ENCODE measurements around the gene AIPL1. TPM values are rescaled to one million over a fixed set of nuclear protein-coding genes. Genes with fewer than 3 reads are reported as not detected.

AIPL1 gene
- total RNA-seq, 1 donor from 2014 or later, result not detected

DNA sequence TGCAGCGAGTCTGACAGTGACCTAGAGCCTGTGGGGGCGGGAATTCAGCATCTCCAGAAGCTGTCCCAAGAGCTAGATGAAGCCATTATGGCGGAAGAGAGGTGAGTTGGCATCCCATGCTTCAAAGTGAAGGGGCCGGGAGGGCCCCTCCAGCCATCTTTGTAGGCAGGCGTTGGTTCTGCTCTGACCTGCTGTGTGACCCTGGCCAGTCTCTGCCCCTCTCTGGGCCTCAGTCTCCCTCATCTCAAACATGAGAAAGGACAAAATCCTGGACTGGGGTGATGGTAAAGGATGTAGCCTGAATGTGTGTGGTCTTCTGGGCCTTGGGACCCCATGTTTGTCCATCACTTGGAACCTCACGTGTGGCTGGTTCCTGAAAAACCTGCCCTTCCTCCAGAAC lies 14.4 kb upstream of the AIPL1 start:
- Histone ChIP-seq H3K27me3 (no peaks in the 10 kb centered on the region), H3K36me3 (no peaks in the 10 kb centered on the region), H3K27ac (no peak overlapping the region), H3K4me1 (no peaks in the 10 kb centered on the region), H3K9me3 (no peaks in the 10 kb centered on the region), H3K4me3 (no peak overlapping the region)
- intact Hi-C loops (cut with DNase I), result loop anchor here (10.0 kb wide), 2 partner anchors 565 to 965 kb away; partner anchors contain the start of genes DERL2, MIS12 and RNASEK
- TF ChIP-seq, protein P1, sequence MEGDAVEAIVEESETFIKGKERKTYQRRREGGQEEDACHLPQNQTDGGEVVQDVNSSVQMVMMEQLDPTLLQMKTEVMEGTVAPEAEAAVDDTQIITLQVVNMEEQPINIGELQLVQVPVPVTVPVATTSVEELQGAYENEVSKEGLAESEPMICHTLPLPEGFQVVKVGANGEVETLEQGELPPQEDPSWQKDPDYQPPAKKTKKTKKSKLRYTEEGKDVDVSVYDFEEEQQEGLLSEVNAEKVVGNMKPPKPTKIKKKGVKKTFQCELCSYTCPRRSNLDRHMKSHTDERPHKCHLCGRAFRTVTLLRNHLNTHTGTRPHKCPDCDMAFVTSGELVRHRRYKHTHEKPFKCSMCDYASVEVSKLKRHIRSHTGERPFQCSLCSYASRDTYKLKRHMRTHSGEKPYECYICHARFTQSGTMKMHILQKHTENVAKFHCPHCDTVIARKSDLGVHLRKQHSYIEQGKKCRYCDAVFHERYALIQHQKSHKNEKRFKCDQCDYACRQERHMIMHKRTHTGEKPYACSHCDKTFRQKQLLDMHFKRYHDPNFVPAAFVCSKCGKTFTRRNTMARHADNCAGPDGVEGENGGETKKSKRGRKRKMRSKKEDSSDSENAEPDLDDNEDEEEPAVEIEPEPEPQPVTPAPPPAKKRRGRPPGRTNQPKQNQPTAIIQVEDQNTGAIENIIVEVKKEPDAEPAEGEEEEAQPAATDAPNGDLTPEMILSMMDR (IDR thresholded peaks at IDR 0.05), result no peak
- no peak for DNase-seq (ENCODE audit: low spot score in 2 of 2)

DNA sequence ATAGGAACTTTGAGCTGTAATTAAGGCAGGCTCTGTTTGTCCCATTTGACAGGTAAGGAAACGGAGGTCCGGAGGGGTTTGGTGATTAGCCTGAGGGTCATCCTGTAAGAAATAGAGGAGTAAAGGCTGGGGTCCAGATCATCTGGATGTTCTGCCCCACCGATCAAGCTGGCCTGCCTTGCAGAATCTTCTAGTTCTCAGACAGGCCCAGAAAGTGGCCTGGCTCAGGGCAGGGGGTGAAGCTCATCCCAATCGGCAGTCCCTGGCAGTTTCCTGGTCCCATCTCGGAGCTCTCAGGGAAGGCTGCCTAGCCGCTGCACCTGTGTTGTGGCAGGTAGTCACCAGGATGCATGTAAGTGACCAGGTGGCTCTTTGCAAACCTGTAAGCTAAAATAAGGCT lies 13.6 kb upstream of the AIPL1 start:
- TF ChIP-seq, protein P1 (IDR thresholded peaks at IDR 0.05), result no peak
- no peak for DNase-seq (ENCODE audit: low spot score in 2 of 2)
- no peaks in the 10 kb centered on the region for H3K9me3 ChIP-seq
- H3K27me3 ChIP-seq, result no peaks in the 10 kb centered on the region
- H3K4me3 ChIP-seq, result no peak overlapping the region
- no peaks in the 10 kb centered on the region for H3K36me3 ChIP-seq
- peaks cover 0 to 5% of the 10 kb centered on the region in 2 donors for H3K4me1 ChIP-seq
- H3K27ac ChIP-seq, result no peak overlapping the region
- intact Hi-C loops (cut with DNase I), result loop anchor here (10.0 kb wide), 2 partner anchors 566 to 964 kb away; partner anchors contain the start of genes DERL2, MIS12 and RNASEK

DNA sequence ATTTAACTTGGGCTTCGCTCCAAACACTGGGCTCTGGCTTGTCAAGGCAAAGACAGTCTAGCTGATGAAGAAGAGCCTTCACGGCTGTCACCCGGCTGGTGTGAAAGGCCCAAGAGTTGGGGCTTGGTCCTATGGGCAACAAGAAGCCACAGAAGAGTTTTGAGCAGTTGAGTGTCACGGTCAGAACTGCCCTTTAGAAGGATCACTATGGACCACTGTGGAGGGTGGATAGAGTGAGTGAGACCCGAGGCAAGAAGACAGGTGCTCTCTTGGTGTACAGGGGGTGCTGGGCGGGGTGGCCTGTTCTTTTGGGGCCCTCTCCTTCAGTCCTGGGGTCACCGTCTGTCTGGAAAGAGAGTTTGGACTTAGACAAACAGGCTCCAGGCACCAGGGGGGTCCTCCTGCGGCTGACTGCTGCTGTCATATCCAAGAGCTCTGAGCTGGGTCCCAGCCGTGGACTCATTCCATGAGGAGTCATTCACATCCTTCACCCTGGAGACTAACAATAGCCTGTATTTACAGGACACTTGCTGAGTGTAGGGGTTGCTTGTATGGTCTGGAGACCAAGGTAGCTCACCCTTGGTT lies 11.7 kb upstream of the AIPL1 start:
- Histone ChIP-seq H3K36me3 (no peaks in the 10 kb centered on the region), H3K4me3 (no peak overlapping the region), H3K4me1 (peaks cover 0 to 5% of the 10 kb centered on the region in 2 donors), H3K27me3 (no peaks in the 10 kb centered on the region), H3K27ac (no peak overlapping the region), H3K9me3 (no peaks in the 10 kb centered on the region)
- TF ChIP-seq, protein P1 (IDR thresholded peaks at IDR 0.05), result no peak
- intact Hi-C loops (cut with DNase I), result loop anchor here (10.0 kb wide), 2 partner anchors 568 to 962 kb away; partner anchors contain the start of genes DERL2, MIS12 and RNASEK
- DNase-seq (ENCODE audit: low spot score in 2 of 2), result no peak

DNA sequence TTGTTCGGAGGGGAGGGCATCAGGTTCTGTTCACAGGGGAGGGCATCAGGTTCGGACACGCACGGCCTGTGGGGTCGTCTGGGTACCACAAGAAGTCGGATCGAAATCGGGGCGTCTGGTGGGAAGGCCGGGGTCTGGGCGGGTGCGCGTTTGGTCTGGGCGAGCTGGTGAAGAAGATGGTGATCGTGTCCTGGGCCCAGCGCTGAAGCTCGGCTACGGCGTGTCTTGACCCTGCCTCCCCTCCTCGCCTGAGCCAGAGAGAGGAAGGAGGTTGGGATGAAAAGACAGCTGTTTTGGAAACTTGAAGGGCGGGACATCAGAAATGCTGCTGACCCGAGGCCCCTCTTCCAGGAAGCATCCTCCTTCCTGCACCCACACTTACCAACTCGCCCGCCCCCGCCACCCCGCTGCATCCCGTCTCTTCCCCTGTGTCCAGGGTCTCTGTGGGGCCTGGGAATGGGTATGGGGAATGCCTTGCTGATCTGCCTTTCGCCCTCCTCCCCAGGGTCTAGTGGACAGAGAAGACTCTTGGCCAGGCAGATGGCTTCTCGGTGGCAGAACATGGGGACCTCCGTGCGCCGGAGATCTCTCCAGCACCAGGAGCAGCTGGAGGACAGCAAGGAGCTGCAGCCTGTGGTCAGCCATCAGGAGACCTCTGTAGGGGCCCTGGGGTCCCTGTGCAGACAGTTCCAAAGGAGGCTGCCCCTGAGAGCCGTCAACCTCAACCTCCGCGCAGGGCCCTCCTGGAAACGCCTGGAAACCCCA lies 9.8 kb upstream of the AIPL1 start:
- Histone ChIP-seq H3K36me3 (no peaks in the 10 kb centered on the region), H3K27me3 (no peaks in the 10 kb centered on the region), H3K9me3 (no peaks in the 10 kb centered on the region), H3K4me3 (peak overlapping the region; percentile 55 to 73), H3K27ac (no peak overlapping the region), H3K4me1 (peaks cover 0 to 5% of the 10 kb centered on the region in 2 donors)
- TF ChIP-seq, protein P1 (IDR thresholded peaks at IDR 0.05), result no peak
- DNase-seq (ENCODE audit: low spot score in 2 of 2), result no peak
- intact Hi-C loops (cut with DNase I), result loop anchor here (5.0 to 10.0 kb wide), 3 partner anchors 208 to 960 kb away; partner anchors contain the start of genes C17orf100, DERL2, MED31 and MIS12

DNA sequence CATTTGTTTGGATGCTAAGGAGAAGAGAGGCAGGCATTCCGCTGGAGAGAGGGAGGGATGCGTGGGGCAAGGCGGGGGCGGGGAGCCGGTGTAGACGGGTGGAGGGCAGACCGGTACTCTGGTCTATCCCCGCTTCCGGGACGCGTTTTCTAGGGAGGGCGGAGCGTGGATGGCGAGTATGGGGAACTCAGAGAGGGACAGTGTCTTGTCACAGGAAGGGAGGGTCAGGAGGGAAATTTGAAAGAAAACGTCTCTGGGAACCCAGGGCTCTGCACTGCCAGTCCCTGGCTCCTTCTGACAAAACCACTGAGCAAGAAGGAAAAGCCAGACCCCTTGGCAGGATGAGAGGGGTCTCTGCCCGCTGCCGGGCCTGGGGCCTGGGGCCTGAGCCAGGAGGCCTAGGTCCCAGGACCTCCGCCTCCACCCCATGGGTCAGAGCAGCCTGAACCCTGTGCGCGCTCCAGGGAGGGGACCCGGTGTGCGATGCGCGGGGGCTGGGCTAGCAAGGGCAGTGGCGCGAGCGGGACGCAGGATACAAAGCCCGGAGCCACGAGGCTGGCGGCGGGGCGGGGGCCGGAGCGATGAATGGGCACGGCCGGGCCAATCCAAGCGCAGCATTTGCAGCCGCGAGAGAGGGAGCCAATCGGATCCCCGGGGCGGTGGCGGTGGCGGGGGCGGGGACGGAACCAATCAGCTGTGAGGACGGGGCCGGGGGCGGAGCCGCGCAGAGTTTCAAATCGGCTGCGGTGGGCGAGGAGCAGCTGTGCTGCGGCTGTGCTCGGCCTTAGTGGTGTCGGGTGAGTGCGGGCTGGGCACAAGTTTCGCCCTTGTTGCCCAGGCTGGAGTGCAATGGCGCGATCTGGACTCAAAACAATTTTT lies 9.0 kb upstream of the AIPL1 start, which contains the start of gene PIMREG:
PIMREG (plus strand) TSS at position 764 of the 879 bp plus-strand sequence. CDS start 656 bp downstream, outside the sequence.
- Histone ChIP-seq H3K27ac (peak within 1 kb of the TSS in 1 of 2 donors; percentile 35), H3K36me3 (no peaks in the 10 kb centered on the region), H3K9me3 (no peaks in the 10 kb centered on the region), H3K27me3 (no peaks in the 10 kb centered on the region), H3K4me1 (peaks cover 0 to 5% of the 10 kb centered on the region in 2 donors), H3K4me3 (peak within 1 kb of the TSS; percentile 55 to 73)
- DNase-seq (ENCODE audit: low spot score in 2 of 2), result peak; percentile 75 to 95
- TF ChIP-seq, protein P1 (IDR thresholded peaks at IDR 0.05), result no peak
- intact Hi-C loops (cut with DNase I), result loop anchor here (5.0 to 10.0 kb wide), 3 partner anchors 208 to 959 kb away; partner anchors contain the start of genes C17orf100, DERL2, MED31 and MIS12
